GM19035 (cell line): ENCODE data around the gene RTN4RL1.

Experiments
- ATAC-seq: cut with Tn5 transposase; IDR thresholded peaks from one replicate; pipeline ENCODE4 v1.9.1; 2021; ENCODE audit not compliant: unreplicated experiment

Gene RTN4RL1

DNA sequence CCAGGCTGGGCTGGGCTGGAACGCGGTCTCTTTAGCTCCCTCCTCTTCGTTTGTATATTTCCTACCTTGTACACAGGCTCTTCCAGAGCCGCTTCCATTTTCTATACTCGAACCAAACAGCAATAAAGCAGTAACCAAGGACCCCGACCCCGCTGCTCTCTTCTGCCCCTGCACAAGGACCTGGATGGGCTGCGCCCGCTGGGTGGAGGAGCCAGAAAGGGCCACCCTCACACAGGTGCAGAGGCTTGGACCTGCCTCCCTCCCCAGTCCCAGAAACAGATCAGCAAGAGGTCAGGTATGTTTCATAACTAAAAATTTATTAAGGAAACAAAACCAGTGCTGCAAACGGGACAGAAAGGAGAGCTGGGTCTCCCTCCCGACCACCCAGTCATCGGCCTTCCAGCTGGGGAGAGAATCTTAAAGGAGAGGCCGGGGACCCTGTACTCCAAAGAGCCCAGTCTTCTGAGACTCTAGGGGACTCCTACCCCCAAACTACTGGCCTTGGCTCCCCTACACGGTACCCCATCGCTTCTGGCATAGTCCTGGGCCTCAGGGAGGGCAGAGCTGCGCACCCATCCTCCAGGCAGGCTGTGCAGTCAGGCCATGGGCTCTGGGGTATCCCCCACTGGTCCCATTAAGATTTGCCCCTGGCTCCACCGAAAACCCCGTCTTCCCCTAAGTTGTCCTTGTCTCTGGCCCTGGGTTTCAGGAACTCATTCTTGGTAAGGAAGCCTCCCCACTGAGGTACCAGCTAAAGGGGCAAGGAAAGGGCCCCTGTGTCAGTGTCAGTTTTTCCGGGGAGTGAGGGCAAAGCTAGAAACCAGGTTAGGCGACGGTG is 34.6 kb upstream of the RTN4RL1 start:
- no peak for ATAC-seq

DNA sequence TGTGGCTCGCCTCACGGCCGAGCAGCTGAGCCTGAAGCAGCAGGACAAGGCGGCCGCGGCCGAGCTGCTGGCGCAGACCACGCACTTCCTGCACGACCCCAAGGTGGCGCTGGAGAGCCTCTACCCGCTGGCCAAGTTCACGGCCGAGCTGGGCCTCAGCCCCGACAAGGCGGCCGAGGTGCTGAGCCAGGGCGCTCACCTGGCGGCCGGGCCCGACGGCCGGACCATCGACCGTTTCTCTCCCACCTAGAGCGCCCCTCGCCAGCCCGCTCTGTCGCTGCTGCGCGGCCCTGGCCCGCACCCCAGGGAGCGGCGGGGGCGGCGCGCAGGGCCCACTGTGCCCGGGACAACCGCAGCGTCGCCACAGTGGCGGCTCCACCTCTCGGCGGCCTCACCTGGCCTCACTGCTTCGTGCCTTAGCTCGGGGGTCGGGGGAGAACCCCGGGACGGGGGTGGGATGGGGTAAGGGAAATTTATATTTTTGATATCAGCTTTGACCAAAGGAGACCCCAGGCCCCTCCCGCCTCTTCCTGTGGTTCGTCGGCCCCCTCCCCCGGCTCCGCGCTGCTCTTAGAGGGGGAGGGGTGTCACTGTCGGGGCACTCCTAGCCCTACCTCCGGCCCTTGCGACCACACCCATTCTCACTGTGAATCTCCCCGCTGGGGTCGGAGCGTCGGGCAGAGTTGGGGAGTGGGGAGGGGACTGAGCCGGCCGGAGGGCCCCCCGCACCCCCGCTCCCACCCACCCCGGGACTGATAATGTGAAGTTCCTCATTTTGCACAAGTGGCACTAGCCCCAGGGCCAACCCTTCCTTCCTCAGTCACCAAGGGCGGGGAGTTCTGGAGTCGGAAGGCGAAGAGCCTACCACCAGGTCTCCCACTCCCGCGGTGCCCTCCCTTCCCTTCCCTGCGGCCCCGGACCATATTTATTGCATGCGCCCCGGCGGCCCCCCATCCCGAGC is 33.7 kb upstream of the RTN4RL1 start:
- no peak for ATAC-seq

DNA sequence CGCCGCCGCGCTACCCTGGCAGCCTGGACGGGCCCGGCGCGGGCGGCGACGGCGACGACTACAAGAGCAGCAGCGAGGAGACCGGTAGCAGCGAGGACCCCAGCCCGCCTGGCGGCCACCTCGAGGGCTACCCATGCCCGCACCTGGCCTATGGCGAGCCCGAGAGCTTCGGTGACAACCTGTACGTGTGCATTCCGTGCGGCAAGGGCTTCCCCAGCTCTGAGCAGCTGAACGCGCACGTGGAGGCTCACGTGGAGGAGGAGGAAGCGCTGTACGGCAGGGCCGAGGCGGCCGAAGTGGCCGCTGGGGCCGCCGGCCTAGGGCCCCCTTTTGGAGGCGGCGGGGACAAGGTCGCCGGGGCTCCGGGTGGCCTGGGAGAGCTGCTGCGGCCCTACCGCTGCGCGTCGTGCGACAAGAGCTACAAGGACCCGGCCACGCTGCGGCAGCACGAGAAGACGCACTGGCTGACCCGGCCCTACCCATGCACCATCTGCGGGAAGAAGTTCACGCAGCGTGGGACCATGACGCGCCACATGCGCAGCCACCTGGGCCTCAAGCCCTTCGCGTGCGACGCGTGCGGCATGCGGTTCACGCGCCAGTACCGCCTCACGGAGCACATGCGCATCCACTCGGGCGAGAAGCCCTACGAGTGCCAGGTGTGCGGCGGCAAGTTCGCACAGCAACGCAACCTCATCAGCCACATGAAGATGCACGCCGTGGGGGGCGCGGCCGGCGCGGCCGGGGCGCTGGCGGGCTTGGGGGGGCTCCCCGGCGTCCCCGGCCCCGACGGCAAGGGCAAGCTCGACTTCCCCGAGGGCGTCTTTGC is 32.8 kb upstream of the RTN4RL1 start:
- no peak for ATAC-seq

- no peak for ATAC-seq
Measured at GRCh38 chr17:2057175-2057759, 32.1 kb upstream of the RTN4RL1 start.

GRCh38 chr17:2056206-2057174 is 31.4 kb upstream of the RTN4RL1 start:
- ATAC-seq: no peak

DNA sequence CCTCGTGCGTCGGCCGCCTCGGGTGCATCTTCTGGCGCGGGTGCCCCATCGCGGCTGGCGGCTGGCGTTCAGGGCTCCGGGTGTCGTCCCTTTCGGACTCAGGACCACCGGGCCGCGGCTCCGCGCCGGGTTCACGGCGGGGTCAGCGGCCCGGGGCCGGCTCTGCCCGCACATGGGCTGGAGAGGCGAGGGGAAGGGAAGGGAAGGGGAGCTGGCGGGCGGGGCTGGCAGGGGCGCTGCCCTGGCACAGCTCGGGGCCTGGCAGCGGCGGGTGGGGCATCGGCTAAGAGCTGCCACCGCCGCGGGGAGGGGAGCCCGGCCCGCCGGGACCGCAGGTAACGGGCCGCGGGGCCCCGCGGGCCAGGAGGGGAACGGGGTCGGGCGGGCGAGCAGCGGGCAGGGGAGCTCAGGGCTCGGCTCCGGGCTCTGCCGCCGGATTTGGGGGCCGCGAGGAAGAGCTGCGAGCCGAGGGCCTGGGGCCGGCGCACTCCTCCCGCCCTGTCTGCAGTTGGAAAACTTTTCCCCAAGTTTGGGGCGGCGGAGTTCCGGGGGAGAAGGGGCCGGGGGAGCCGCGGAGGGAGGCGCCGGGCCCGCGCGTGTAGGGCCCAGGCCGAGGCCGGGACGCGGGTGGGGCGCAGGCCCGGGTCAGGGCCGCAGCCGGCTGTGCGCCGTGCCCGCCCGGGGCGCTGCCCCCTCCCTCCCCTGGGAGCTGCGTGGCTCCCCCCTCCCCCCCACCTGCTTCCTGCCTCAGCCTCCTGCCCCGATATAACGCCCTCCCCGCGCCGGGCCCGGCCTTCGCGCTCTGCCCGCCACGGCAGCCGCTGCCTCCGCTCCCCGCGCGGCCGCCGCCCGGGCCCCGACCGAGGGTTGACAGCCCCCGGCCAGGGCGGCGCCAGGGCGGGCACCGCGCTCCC is 30.4 kb upstream of the RTN4RL1 start:
- ATAC-seq: no peak

DNA sequence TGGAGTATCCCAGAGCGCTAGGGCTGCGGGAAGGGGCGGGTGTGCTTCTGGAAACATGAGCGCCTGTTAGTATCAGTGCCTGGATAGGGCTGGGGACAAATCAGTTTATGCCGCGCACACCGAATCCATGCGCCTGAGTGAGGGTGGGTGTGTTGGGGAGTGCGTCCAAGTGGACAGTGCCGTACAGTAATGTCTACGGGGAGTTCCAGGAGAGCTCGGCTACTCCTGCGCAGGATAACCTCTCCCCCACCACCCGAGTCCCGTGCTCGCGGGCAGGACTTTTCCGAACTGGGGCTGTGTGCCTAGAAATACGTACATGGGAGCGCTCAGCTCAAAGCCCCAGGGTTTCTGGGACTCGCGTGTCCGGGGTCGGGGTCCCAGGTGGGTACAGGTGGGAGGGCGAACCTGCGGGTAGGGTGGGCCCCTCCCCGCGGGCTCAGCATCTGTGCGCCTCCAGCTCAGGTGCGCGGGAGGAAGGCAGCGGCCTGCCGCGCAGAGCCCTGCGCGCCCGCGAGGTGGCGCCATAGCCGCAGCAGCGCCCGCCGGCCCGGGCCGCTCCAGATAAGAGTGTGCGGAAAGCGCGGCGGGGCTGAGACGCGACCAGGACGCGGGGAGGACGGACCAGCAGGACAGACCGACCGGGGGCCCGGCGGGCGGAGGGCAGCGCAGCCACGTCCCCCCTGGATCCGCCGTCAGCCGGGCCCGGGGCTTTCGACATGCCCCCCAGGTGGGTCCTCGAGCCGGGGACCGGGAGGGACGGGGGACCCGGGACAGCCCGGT is 29.6 kb upstream of the RTN4RL1 start, which contains the start of gene HIC1:
Gene HIC1, plus strand, starts transcription at position 592 of the 780 bp plus-strand sequence. CDS start 1,588 bp downstream, outside the sequence.
- ATAC-seq: peak; percentile 25

- ATAC-seq: no peak
Measured at GRCh38 chr17:2054262-2054511, 29.1 kb upstream of the RTN4RL1 start.

- no peak for ATAC-seq
Measured at GRCh38 chr17:2053380-2054261, 28.5 kb upstream of the RTN4RL1 start.

DNA sequence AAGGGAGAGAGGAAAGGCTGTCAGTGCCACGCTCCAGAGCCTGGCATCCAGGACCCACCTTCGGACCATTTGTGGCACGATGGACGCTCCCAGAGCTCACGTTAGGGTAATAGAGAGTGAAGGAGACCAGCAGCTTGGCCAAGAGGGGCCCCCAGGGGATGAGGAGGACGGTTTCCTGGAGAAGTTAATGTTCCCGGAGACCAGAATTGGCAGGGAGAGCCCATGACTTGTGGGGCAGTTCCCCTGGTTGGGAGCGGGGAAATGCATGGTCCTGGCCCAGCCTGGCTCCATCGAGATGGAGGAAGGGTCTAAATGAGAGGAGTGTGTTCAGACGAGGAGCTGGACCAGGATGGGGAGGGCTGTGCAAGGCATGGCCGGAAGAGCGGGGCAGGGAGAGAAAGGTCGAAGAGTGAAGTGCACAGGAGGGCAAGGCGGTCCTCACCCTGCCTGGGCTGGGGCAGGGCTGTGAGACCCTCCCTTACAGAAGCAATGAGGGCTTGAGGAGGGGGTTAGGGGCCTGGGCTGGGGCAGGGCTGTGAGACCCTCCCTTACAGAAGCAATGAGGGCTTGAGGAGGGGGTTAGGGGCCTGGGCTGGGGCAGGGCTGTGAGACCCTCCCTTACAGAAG is 26.9 kb upstream of the RTN4RL1 start:
- no peak for ATAC-seq

GRCh38 chr17:2051061-2051932 is 26.2 kb upstream of the RTN4RL1 start:
- ATAC-seq: no peak

- ATAC-seq: peak; percentile 17
Measured at GRCh38 chr17:2050300-2051060, 25.3 kb upstream of the RTN4RL1 start.

DNA sequence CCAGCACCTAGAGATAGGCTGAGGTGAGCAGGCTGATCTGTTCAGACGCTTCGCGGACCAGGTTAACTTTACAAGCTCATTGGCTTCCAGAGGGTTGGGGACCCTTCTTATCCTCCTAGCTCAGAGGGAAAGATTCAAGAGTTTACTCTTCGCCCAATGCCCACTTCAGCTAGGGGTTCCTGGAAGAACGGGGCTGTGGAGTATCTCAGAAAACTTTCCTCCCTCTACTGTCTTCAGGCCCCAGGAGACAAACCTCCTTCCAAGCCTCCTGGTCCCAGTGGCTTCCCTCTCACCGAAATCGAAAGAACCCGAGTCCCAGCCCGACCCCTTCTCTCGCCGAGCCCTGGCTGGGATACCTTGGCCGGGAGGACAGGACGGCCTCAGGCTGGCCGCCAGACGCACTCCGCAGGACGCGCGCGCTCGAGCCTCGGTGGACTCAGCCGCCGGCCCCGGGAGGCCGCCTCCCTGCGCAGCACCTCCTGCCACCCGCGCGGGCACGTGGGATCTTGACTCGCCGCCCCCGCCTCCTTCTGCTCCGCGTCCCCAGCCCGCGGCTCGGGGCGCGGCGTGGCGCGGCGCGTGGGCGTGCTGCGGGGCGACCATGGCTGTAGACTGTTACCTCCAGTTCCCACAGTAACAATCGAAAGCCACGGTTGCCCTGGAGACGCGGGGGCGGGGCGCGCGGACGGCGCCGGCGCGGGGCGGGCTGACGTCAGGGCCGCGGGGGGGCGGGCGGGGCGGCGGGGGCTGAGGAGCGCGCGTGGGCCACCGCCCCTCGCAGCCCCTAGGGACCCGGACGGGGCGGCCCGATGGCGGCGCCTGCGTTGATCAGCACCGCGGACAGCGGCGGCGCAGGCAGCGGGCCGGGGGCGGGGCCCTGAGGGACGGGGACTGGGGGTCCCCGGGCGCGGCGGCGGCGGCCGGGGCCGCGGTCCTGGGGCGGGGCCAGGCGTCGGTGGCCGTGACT is 24.5 kb upstream of the RTN4RL1 start:
- ATAC-seq: peak; percentile 52

GRCh38 chr17:2048805-2049204 is 23.7 kb upstream of the RTN4RL1 start:
- ATAC-seq: no peak
